Measurements from ENCODE around the gene DHX16. TPM values are rescaled to one million over a fixed set of nuclear protein-coding genes. Genes with fewer than 3 reads are reported as not detected.

The DHX16 gene
- total RNA-seq, 1 donor from 2014 or later = 27.4 TPM

- TF ChIP-seq CTCF (IDR thresholded peaks at IDR 0.05) = no peak
- DNase-seq = no peak
- ATAC-seq = no peak
- peaks cover 100% of the 10 kb centered on the region for H3K36me3 ChIP-seq
- H3K27me3 ChIP-seq = no peaks in the 10 kb centered on the region
- no peak overlapping the region for H3K27ac ChIP-seq
- intact Hi-C loops (cut with DNase I) = no loop called here
- H3K4me1 ChIP-seq = no peaks in the 10 kb centered on the region
- H3K4me3 ChIP-seq = no peak overlapping the region
- H3K9me3 ChIP-seq = no peaks in the 10 kb centered on the region
Measured at GRCh38 chr6:30657454-30657853, 15.4 kb downstream of the DHX16 start.

- no peak for TF ChIP-seq CTCF (IDR thresholded peaks at IDR 0.05)
- DNase-seq (peak; percentile 69), ATAC-seq (peak; percentile 78)
- no peak overlapping the region for H3K27ac ChIP-seq
- H3K27me3 ChIP-seq = no peaks in the 10 kb centered on the region
- no peaks in the 10 kb centered on the region for H3K9me3 ChIP-seq
- H3K4me3 ChIP-seq = no peak overlapping the region
- no peaks in the 10 kb centered on the region for H3K4me1 ChIP-seq
- intact Hi-C loops (cut with DNase I) = no loop called here
- H3K36me3 ChIP-seq = peaks cover 100% of the 10 kb centered on the region
Measured at GRCh38 chr6:30656513-30656912, 16.3 kb downstream of the DHX16 start.

- intact Hi-C loops (cut with DNase I) = no loop called here
- H3K4me3 ChIP-seq = no peak overlapping the region
- no peak for ATAC-seq
- peaks cover 100% of the 10 kb centered on the region for H3K36me3 ChIP-seq
- H3K27me3 ChIP-seq = no peaks in the 10 kb centered on the region
- TF ChIP-seq CTCF (IDR thresholded peaks at IDR 0.05) = no peak
- no peaks in the 10 kb centered on the region for H3K9me3 ChIP-seq
- no peak overlapping the region for H3K27ac ChIP-seq
- H3K4me1 ChIP-seq = no peaks in the 10 kb centered on the region
- no peak for DNase-seq
Measured at GRCh38 chr6:30655743-30656094, 17.1 kb downstream of the DHX16 start.

GRCh38 chr6:30654798-30655742 is 17.7 kb downstream of the DHX16 start:
- TF ChIP-seq CTCF (IDR thresholded peaks at IDR 0.05) = no peak
- Histone ChIP-seq H3K4me1 (no peaks in the 10 kb centered on the region), H3K4me3 (no peak overlapping the region), H3K9me3 (no peaks in the 10 kb centered on the region), H3K27me3 (no peaks in the 10 kb centered on the region), H3K27ac (no peak overlapping the region), H3K36me3 (peaks cover 95% of the 10 kb centered on the region)
- DNase-seq (no peak), ATAC-seq (no peak)
- intact Hi-C loops (cut with DNase I) = no loop called here

GRCh38 chr6:30651143-30651542 is 21.7 kb downstream of the DHX16 start:
- intact Hi-C loops (cut with DNase I) = no loop called here
- Histone ChIP-seq H3K36me3 (peaks cover 55% of the 10 kb centered on the region), H3K27ac (no peak overlapping the region), H3K4me3 (no peak overlapping the region), H3K9me3 (no peaks in the 10 kb centered on the region), H3K4me1 (peaks cover 6% of the 10 kb centered on the region), H3K27me3 (no peaks in the 10 kb centered on the region)
- ATAC-seq (no peak), DNase-seq (no peak)
- TF ChIP-seq CTCF (IDR thresholded peaks at IDR 0.05) = no peak

Measured in upper lobe of right lung (tissue), 1 donor.